H1 (cell line): Measurements from ENCODE around the gene CENPP. TPM values are rescaled to one million over a fixed set of nuclear protein-coding genes. Genes with fewer than 3 reads are reported as not detected.

Source experiments
- CTCF ChIA-PET: fragments of 300-600 bp; sonication (Branson Sonifier 250); formaldehyde crosslinking; loops from one replicate; lab custom pipeline; 2021; ENCODE audit not compliant: partially characterized antibody; lab: Charles Lee
- POLR2A ChIA-PET: fragments of 300-600 bp; sonication (Branson Sonifier 250); formaldehyde crosslinking; loops from one replicate; lab custom pipeline; 2021; ENCODE audit warnings: inconsistent platforms; ENCODE audit not compliant: partially characterized antibody; lab: Charles Lee
- DNase-seq, 2 experiments: peaks; one replicate each; pipeline versions ENCODE4 v3.0.0 to v3.0.0-alpha.2; 2010 to 2022; ENCODE audit warnings: low spot score in 2 of 2, low read depth in 1 of 2, mixed read lengths in 1 of 2
- FAIRE-seq: peaks from 2 replicates; lab custom pipeline; 2011; peaks lifted over from hg19 to GRCh38; lab: Jason Lieb, UNC
- H2AFZ ChIP-seq: 2 replicates; pipeline ENCODE4 v1.8.1; 2012; ENCODE audit warnings: low read length, inconsistent platforms
- H2AK5ac ChIP-seq: 2 replicates; pipeline ENCODE4 v1.6.1; 2013; ENCODE audit warnings: low read depth, low read length
- H2BK120ac ChIP-seq: replicated peaks from 2 replicates; pipeline ENCODE3; 2013; ENCODE audit warnings: low read depth, low read length, inconsistent platforms
- H2BK12ac ChIP-seq: 2 replicates; pipeline ENCODE4 v1.6.1; 2013; ENCODE audit warnings: low read depth, low read length
- H2BK15ac ChIP-seq: 2 replicates; pipeline ENCODE4 v1.6.1; 2013; ENCODE audit warnings: low read length
- H2BK20ac ChIP-seq: 2 replicates; pipeline ENCODE4 v1.6.1; 2013; ENCODE audit warnings: low read length
- H2BK5ac ChIP-seq: 2 replicates; pipeline ENCODE4 v1.6.1; 2013; ENCODE audit warnings: low read depth, low read length
- H3K14ac ChIP-seq: 2 replicates; pipeline ENCODE4 v1.6.1; 2013; ENCODE audit warnings: inconsistent platforms; ENCODE audit not compliant: insufficient read length
- H3K18ac ChIP-seq: 2 replicates; pipeline ENCODE4 v1.6.1; 2013; ENCODE audit warnings: low read length; ENCODE audit errors: extremely low read depth
- H3K23ac ChIP-seq: 2 replicates; pipeline ENCODE4 v1.6.1; 2013; ENCODE audit warnings: inconsistent platforms; ENCODE audit not compliant: insufficient read length
- H3K23me2 ChIP-seq: 2 replicates; pipeline ENCODE4 v1.6.1; 2013; ENCODE audit warnings: low read depth, low read length
- H3K27ac ChIP-seq: 2 replicates; pipeline ENCODE4 v1.6.1; 2011; ENCODE audit warnings: low read depth, low read length, inconsistent platforms
- H3K27me3 ChIP-seq, 4 experiments: replicated peaks in 1 of 4; 1 replicate in 1 of 4; 2 replicates in 3 of 4; pipeline versions ENCODE4 v1.6.1 to v1.8.1; 2011 to 2013; ENCODE audit warnings: low read length in 3 of 4, mild to moderate bottlenecking in 3 of 4, inconsistent platforms in 2 of 4, mixed read lengths in 2 of 4, moderate library complexity in 1 of 4; ENCODE audit not compliant: control insufficient read depth in 3 of 4, insufficient read depth in 3 of 4; ENCODE audit errors: extremely low read depth in 1 of 4
- H3K36me3 ChIP-seq, 4 experiments: 2 replicates each; pipeline versions ENCODE4 v1.6.1 to v1.8.1; 2011 to 2013; ENCODE audit warnings: mild to moderate bottlenecking in 4 of 4, low read length in 3 of 4, moderate library complexity in 2 of 4, control low read depth in 1 of 4, inconsistent platforms in 1 of 4; ENCODE audit not compliant: insufficient read depth in 4 of 4, control insufficient read depth in 2 of 4
- H3K4ac ChIP-seq: replicated peaks from 2 replicates; pipeline ENCODE3; 2013; ENCODE audit warnings: low read length, low read depth, mixed read lengths, inconsistent platforms; ENCODE audit not compliant: insufficient read length
- H3K4me1 ChIP-seq, 4 experiments: replicated peaks in 1 of 4; 1 replicate in 1 of 4; 2 replicates in 3 of 4; pipeline versions ENCODE4 v1.6.1 to v1.8.1; 2011 to 2013; ENCODE audit warnings: low read length in 3 of 4, inconsistent platforms in 2 of 4, mixed read lengths in 1 of 4; ENCODE audit not compliant: insufficient read depth in 4 of 4, control insufficient read depth in 3 of 4
- H3K4me2 ChIP-seq, 2 experiments: 2 replicates each; pipeline versions ENCODE4 v1.6.1 to v1.8.1; 2011 to 2013; ENCODE audit warnings: low read depth in 2 of 2, low read length in 2 of 2, control low read depth in 1 of 2, inconsistent platforms in 1 of 2, mild to moderate bottlenecking in 1 of 2; ENCODE audit not compliant: insufficient read depth in 1 of 2
- H3K4me3 ChIP-seq, 4 experiments: fragments of 200-600, 300-600 bp in 1 of 4; sonication (generic), shearing (Covaris generic), sonication (Bioruptor Twin) in 1 of 4; 2 replicates each; pipeline versions ENCODE4 v1.5.1 to v1.8.1; 2011 to 2016; ENCODE audit warnings: low read length in 4 of 4, low read depth in 3 of 4, control low read depth in 2 of 4, inconsistent platforms in 2 of 4, mild to moderate bottlenecking in 2 of 4, mixed read lengths in 1 of 4, moderate library complexity in 1 of 4; ENCODE audit not compliant: insufficient read depth in 2 of 4; ENCODE audit errors: extremely low read depth in 1 of 4
- H3K56ac ChIP-seq: replicated peaks from 2 replicates; pipeline ENCODE3; 2013; ENCODE audit warnings: low read depth, mild to moderate bottlenecking, mixed read lengths, low read length, inconsistent platforms; ENCODE audit not compliant: insufficient read length
- H3K79me1 ChIP-seq: 2 replicates; pipeline ENCODE4 v1.6.1; 2013; ENCODE audit warnings: low read depth, low read length, control low read depth
- H3K79me2 ChIP-seq, 2 experiments: 2 replicates each; pipeline versions ENCODE4 v1.6.1 to v1.8.1; 2012 to 2013; ENCODE audit warnings: low read length in 2 of 2, mild to moderate bottlenecking in 2 of 2, inconsistent platforms in 1 of 2; ENCODE audit not compliant: insufficient read depth in 2 of 2, control insufficient read depth in 1 of 2
- H3K9ac ChIP-seq, 4 experiments: replicated peaks in 1 of 4; 1 replicate in 1 of 4; 2 replicates in 3 of 4; pipeline versions ENCODE4 v1.6.1 to v1.8.1; 2011 to 2013; ENCODE audit warnings: low read depth in 3 of 4, low read length in 3 of 4, control low read depth in 2 of 4, mild to moderate bottlenecking in 2 of 4, moderate library complexity in 2 of 4, inconsistent platforms in 1 of 4; ENCODE audit errors: extremely low read depth in 1 of 4
- H3K9me3 ChIP-seq, 2 experiments: 2 replicates each; pipeline versions ENCODE4 v1.6.1 to v1.8.1; 2012 to 2013; ENCODE audit warnings: mild to moderate bottlenecking in 2 of 2, moderate library complexity in 2 of 2, control low read depth in 1 of 2, inconsistent platforms in 1 of 2, low read depth in 1 of 2, low read length in 1 of 2, mixed read lengths in 1 of 2; ENCODE audit not compliant: insufficient read depth in 2 of 2
- H4K20me1 ChIP-seq, 2 experiments: replicated peaks in 1 of 2; 2 replicates each; pipeline versions ENCODE3 to v1.8.1; 2011 to 2013; ENCODE audit warnings: inconsistent platforms in 2 of 2, low read length in 2 of 2, mild to moderate bottlenecking in 1 of 2; ENCODE audit not compliant: insufficient read depth in 2 of 2, control insufficient read depth in 1 of 2
- H4K5ac ChIP-seq: 2 replicates; pipeline ENCODE4 v1.6.1; 2013; ENCODE audit warnings: low read length, low read depth, mixed read lengths, inconsistent platforms; ENCODE audit not compliant: insufficient read length
- H4K8ac ChIP-seq: 2 replicates; pipeline ENCODE4 v1.8.0; 2013; ENCODE audit warnings: mild to moderate bottlenecking, moderate library complexity, low read length, inconsistent platforms; ENCODE audit not compliant: insufficient read depth; ENCODE audit errors: extremely low read depth
- H4K91ac ChIP-seq: replicated peaks from 2 replicates; pipeline ENCODE3; 2013; ENCODE audit warnings: low read length, mixed read lengths, inconsistent platforms; ENCODE audit not compliant: insufficient read length
- CEBPB ChIP-seq: IDR thresholded peaks from 2 replicates; pipeline ENCODE4 v1.6.1; 2012; ENCODE audit warnings: low read depth, low read length
- CREB1 ChIP-seq: IDR thresholded peaks from 2 replicates; pipeline ENCODE4 v1.6.1; 2012; ENCODE audit warnings: inconsistent platforms
- EP300 ChIP-seq, 2 experiments: IDR thresholded peaks; 1 replicate in 1 of 2; 2 replicates in 1 of 2; pipeline ENCODE4 v1.6.1; 2011 to 2012; ENCODE audit warnings: low read depth in 2 of 2, low read length in 2 of 2, mild to moderate bottlenecking in 2 of 2, borderline replicate concordance in 1 of 2, inconsistent platforms in 1 of 2, moderate library complexity in 1 of 2
- GABPA ChIP-seq: IDR thresholded peaks from 2 replicates; pipeline ENCODE4 v1.6.1; 2011; ENCODE audit warnings: mild to moderate bottlenecking, low read length, moderate library complexity, borderline replicate concordance; ENCODE audit not compliant: insufficient read depth
- GTF2F1 ChIP-seq: IDR thresholded peaks from 2 replicates; pipeline ENCODE4 v1.6.1; 2012; ENCODE audit warnings: low read depth, low read length, improper control_type of control experiment, borderline replicate concordance
- JUND ChIP-seq: IDR thresholded peaks from 2 replicates; pipeline ENCODE4 v1.6.1; 2011; ENCODE audit warnings: mild to moderate bottlenecking, improper control_type of control experiment, low read length
- MAFK ChIP-seq: IDR thresholded peaks from 2 replicates; pipeline ENCODE4 v1.6.1; 2012; ENCODE audit warnings: low read depth, mild to moderate bottlenecking, improper control_type of control experiment, low read length
- POU5F1 ChIP-seq: IDR thresholded peaks from 2 replicates; pipeline ENCODE4 v1.6.1; 2011; ENCODE audit warnings: low read depth, mild to moderate bottlenecking, low read length, moderate library complexity
- RBBP5 ChIP-seq: IDR thresholded peaks from 2 replicates; pipeline ENCODE4 v1.7.1; 2012; ENCODE audit warnings: low read depth, mild to moderate bottlenecking, inconsistent platforms, low read length, moderate library complexity, borderline replicate concordance
- RFX5 ChIP-seq: IDR thresholded peaks from 2 replicates; pipeline ENCODE4 v1.6.1; 2011; ENCODE audit warnings: low read depth, low read length, improper control_type of control experiment, borderline replicate concordance
- RNF2 ChIP-seq: fragments of 200-900, 300-1000 bp; sonication (generic); IDR thresholded peaks from 2 replicates; pipeline ENCODE4 v1.7.1; 2016; ENCODE audit warnings: borderline replicate concordance, low read depth, mild to moderate bottlenecking, antibody characterized with exemption, low read length; ENCODE audit not compliant: poor library complexity, severe bottlenecking; ENCODE audit errors: missing control alignments
- SRF ChIP-seq: IDR thresholded peaks from 2 replicates; pipeline ENCODE4 v1.6.1; 2011; ENCODE audit warnings: mild to moderate bottlenecking, low read depth, low read length, moderate library complexity
- WGBS, 2 experiments: shearing (Covaris generic) in 1 of 2; methylation state at CpG; one replicate each; pipeline versions ENCODE4 v1.1.6 to v1.1.7; 2013 to 2015; ENCODE audit warnings: low lambda C conversion rate in 2 of 2, mixed read lengths in 2 of 2, inconsistent platforms in 1 of 2, low coverage in 1 of 2, missing lambda C conversion rate in 1 of 2; ENCODE audit not compliant: insufficient replicate concordance in 2 of 2, insufficient coverage in 1 of 2, insufficient read length in 1 of 2; ENCODE audit errors: extremely low coverage in 1 of 2, missing lambda C conversion rate in 1 of 2; 5-methylcytosine and 5-hydroxymethylcytosine counted together
- polyA plus RNA-seq, 7 experiments: library from polyadenylated mRNA; depleted of rRNA in 3 of 7; stranded (reverse) in 5 of 7; unstranded in 2 of 7; fragments of >200 nt in 5 of 7; fragments of 200-250 nt in 2 of 7; gene quantifications; 1 replicate in 5 of 7; 2 replicates in 1 of 7; 4 replicates in 1 of 7; pipeline versions ENCODE4 v1.2.1 to v1.2.3, GENCODE V29; 2011 to 2013; ENCODE audit warnings: missing spikeins in 2 of 7, mixed read lengths in 2 of 7
- total RNA-seq: library from RNA; stranded (reverse); fragmentation: NEBNext Ultra II Directional; extraction: Animal tissue kit (Norgen Biotek cat#: 25700); gene quantifications from 2 replicates; pipeline ENCODE4 v1.2.1, GENCODE V29; 2021
- TF ChIP-seq, protein P1 (sequence below): IDR thresholded peaks from 2 replicates; pipeline ENCODE4 v1.6.1; 2012; ENCODE audit warnings: inconsistent platforms
- TF ChIP-seq, protein P2 (sequence below): IDR thresholded peaks from 2 replicates; pipeline ENCODE4 v1.6.1; 2011; ENCODE audit warnings: low read depth, mild to moderate bottlenecking, low read length; ENCODE audit not compliant: insufficient read depth

Gene CENPP
- total and polyA plus RNA-seq, 2 of the 8 experiments (the other 6 are each of a cell fraction or from before 2014, with no cell fraction given), result 2.7 to 10.8 TPM

DNA sequence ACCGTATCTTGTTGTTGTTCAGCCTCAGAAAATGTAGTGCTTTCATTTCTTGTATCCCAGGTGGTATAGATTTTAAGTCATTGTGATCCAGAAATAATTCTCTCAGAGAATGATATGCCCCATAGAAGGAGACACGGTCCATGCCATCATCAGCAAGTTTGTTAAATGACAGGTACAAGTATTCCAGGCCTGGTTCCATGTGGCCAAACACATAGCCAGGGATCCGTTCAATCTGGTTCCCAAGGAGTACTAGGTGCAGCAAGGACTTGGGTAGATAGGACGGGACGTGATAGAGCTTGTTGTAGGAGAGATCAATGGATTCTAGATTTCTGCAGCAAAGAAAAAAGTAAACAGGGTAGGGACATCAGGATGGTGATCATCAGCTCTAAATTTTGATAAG, 175.0 kb downstream of the CENPP start:
- Histone ChIP-seq H2BK5ac (no peak overlapping the region), H4K91ac (no peak overlapping the region), H2AK5ac (no peak overlapping the region), H3K79me2 (no peaks in the 10 kb centered on the region), H3K4ac (no peak overlapping the region), H4K8ac (no peak overlapping the region), H2BK20ac (no peak overlapping the region), H2BK120ac (no peak overlapping the region), H3K79me1 (no peaks in the 10 kb centered on the region), H3K4me3 (no peak overlapping the region), H2AFZ (no peak overlapping the region), H3K36me3 (no peaks in the 10 kb centered on the region), H2BK12ac (no peak overlapping the region), H3K4me2 (no peak overlapping the region), H3K23me2 (no peaks in the 10 kb centered on the region), H3K14ac (no peak overlapping the region), H2BK15ac (no peak overlapping the region), H3K18ac (no peak overlapping the region), H3K27me3 (no peaks in the 10 kb centered on the region), H3K4me1 (peaks cover 0 to 3% (median 2%) of the 10 kb centered on the region in 4 experiments; a peak in 4 of 7 replicates), H3K9ac (no peak overlapping the region), H3K23ac (no peak overlapping the region), H4K5ac (no peak overlapping the region), H4K20me1 (no peaks in the 10 kb centered on the region), H3K56ac (no peak overlapping the region), H3K27ac (no peak overlapping the region), H3K9me3 (no peaks in the 10 kb centered on the region)
- ChIA-PET POLR2A (no interaction called here), CTCF (interaction anchor here (0.9 to 3.7 kb wide), 6 partner anchors 7 to 206 kb away, joined by 3 to 19 read pairs (median 8); no protein-coding TSS in a partner anchor)
- DNase-seq, result no peak
- no peak for FAIRE-seq
- WGBS, 2 experiments, result 89% methylated on average over 5 of the region's 5 CpGs; no CpG with 5 or more reads in 1 of the 2 experiments
- no peak for TF ChIP-seq POU5F1
- TF ChIP-seq JUND, result no peak
- no peak for TF ChIP-seq CEBPB
- no peak for TF ChIP-seq EP300 (IDR thresholded peaks at IDR 0.05; ENCODE audit: borderline replicate concordance in 1 of 2, low read depth in 2 of 2, low read length in 2 of 2)
- no peak for TF ChIP-seq RNF2
- TF ChIP-seq, protein P1, sequence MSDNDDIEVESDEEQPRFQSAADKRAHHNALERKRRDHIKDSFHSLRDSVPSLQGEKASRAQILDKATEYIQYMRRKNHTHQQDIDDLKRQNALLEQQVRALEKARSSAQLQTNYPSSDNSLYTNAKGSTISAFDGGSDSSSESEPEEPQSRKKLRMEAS, result no peak
- TF ChIP-seq CREB1, result no peak
- TF ChIP-seq GABPA, result no peak
- TF ChIP-seq RBBP5, result no peak
- TF ChIP-seq MAFK, result no peak
- no peak for TF ChIP-seq GTF2F1
- no peak for TF ChIP-seq RFX5
- TF ChIP-seq, protein P2, sequence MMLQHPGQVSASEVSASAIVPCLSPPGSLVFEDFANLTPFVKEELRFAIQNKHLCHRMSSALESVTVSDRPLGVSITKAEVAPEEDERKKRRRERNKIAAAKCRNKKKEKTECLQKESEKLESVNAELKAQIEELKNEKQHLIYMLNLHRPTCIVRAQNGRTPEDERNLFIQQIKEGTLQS, result no peak
- TF ChIP-seq SRF, result no peak
